Activated naive CD4-positive, alpha-beta T cell treated with anti-CD3 and anti-CD28 coated beads, Interleukin-2, amount 10 ng/mL, durations not matched to agents 7 days and 5 days (primary cell): ENCODE results near the gene LDLRAD2.
"Not testable (repeated sequence)": the region's sequence is repeated elsewhere in the genome, so short reads cannot be mapped to it uniquely, and the experiment has no call there.

Experiments used
- CTCF ChIA-PET: fragments of 350-600 bp; sonication (Branson Sonifier 250); formaldehyde crosslinking; loops from one replicate; lab custom pipeline; 2021; ENCODE audit warnings: antibody characterized with exemption; lab: Charles Lee
- DNase-seq: peaks from one replicate; pipeline ENCODE4 v3.0.0-alpha.2; 2020
- H3K27ac Mint-ChIP-seq: one replicate; pipeline ENCODE4 v1.8.0; 2021; ENCODE audit warnings: mild to moderate bottlenecking, moderate library complexity, mixed read lengths
- H3K27me3 Mint-ChIP-seq: one replicate; pipeline ENCODE4 v1.8.0; 2021; ENCODE audit warnings: mild to moderate bottlenecking, mixed read lengths
- H3K36me3 Mint-ChIP-seq: one replicate; pipeline ENCODE4 v1.8.0; 2021; ENCODE audit warnings: mixed read lengths
- H3K4me1 Mint-ChIP-seq: one replicate; pipeline ENCODE4 v1.8.0; 2021; ENCODE audit warnings: mixed read lengths
- H3K4me3 Mint-ChIP-seq: one replicate; pipeline ENCODE4 v1.8.0; 2021; ENCODE audit warnings: mild to moderate bottlenecking, moderate library complexity, mixed read lengths
- H3K9me3 Mint-ChIP-seq: one replicate; pipeline ENCODE4 v1.8.0; 2021; ENCODE audit warnings: mixed read lengths

The LDLRAD2 gene

GRCh38 chr1:21825393-21825792 lies 13.3 kb downstream of the LDLRAD2 start:
- CTCF ChIA-PET, result no interaction called here
- DNase-seq, result no peak
- Mint-ChIP-seq H3K4me3 (no peak overlapping the region), H3K36me3 (no peaks in the 10 kb centered on the region), H3K27ac (no peak overlapping the region), H3K27me3 (peaks cover 12% of the 10 kb centered on the region), H3K4me1 (no peaks in the 10 kb centered on the region), H3K9me3 (no peaks in the 10 kb centered on the region)

DNA sequence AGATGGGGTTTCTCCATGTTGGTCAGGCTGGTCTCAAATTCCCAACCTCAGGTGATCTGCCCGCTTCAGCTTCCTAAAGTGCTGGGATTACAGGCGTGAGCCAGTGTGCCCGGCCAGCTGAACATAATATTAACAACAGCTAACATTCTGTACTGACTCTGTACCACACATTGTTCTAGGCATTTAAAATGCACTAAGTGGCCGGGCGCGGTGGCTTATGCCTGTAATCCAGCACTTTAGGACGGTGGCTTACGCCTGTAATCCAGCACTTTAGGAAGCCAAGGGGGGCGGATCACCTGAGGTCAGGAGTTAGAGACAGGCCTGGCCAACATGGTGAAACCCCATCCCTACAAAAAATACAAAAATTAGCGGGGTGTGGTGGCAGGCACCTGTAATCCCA lies 14.6 kb downstream of the LDLRAD2 start:
- H3K4me1 Mint-ChIP-seq, DNase-seq, H3K36me3 Mint-ChIP-seq, H3K27ac Mint-ChIP-seq, CTCF ChIA-PET, H3K9me3 Mint-ChIP-seq, H3K27me3 Mint-ChIP-seq, H3K4me3 Mint-ChIP-seq: not testable (repeated sequence)

GRCh38 chr1:21827141-21827679 lies 15.1 kb downstream of the LDLRAD2 start:
- H3K36me3 Mint-ChIP-seq, result no peaks in the 10 kb centered on the region
- no peak overlapping the region for H3K27ac Mint-ChIP-seq
- CTCF ChIA-PET, result no interaction called here
- no peak for DNase-seq
- H3K4me3 Mint-ChIP-seq, result no peak overlapping the region
- no peaks in the 10 kb centered on the region for H3K9me3 Mint-ChIP-seq
- H3K27me3 Mint-ChIP-seq, result peaks cover 5% of the 10 kb centered on the region
- no peaks in the 10 kb centered on the region for H3K4me1 Mint-ChIP-seq

DNA sequence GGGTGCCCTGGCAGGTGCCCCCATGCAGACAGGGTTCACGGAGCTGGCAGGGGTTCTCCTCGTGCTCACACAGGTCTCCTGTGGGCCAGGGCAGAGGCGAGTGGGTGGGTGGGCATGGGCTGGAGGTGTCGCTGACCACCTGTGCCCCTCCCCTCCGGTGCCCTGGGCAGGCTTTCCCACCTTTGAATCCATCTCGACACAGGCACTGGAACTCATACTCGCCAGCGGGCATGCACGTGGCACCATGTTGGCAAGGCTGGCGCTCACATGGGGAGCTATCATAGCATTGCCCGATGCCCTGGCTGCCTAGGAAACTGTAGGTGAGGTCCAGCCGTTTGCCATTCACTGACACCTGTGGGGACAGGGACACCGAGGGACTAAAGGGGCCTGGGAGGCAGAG lies 16.0 kb downstream of the LDLRAD2 start:
- H3K9me3 Mint-ChIP-seq, result no peaks in the 10 kb centered on the region
- no peak overlapping the region for H3K27ac Mint-ChIP-seq
- no peaks in the 10 kb centered on the region for H3K4me1 Mint-ChIP-seq
- H3K27me3 Mint-ChIP-seq, result peaks cover 5% of the 10 kb centered on the region
- H3K4me3 Mint-ChIP-seq, result no peak overlapping the region
- H3K36me3 Mint-ChIP-seq, result no peaks in the 10 kb centered on the region
- DNase-seq, result no peak
- CTCF ChIA-PET, result no interaction called here

DNA sequence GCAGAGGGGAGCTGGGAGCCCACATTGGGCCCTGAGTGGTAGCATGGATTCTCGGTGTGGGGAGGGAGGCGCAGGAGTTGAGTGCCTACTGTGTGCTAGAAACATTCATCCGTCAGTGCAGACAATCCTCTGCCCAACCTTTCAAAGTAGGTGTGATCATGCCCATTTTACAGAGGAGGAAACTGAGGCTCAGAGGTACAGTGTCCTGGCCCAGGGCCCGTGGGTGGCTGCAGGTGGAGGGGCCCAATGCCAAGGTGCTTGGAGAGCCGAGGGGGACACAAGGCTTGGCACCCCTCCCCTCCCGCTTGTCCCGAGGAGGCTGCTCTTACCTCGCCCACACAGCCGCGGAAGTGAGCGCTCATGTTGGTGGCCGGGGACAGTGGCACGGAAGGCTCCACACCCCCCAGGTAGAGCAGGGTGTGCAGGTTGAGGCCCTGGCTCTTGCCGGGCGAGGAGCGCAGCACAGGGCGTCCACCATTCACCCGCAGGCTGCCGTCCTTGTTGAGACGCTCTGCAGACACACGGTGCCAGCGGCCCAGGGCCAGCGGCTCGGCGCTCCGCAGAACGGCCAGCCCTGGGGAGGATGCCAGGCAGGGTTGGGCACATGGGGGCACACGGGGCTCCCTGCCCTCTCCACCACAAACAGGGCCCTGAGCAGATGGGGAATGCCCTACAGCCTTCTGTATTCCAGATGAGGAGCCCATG lies 16.6 kb downstream of the LDLRAD2 start:
- CTCF ChIA-PET, result no interaction called here

DNA sequence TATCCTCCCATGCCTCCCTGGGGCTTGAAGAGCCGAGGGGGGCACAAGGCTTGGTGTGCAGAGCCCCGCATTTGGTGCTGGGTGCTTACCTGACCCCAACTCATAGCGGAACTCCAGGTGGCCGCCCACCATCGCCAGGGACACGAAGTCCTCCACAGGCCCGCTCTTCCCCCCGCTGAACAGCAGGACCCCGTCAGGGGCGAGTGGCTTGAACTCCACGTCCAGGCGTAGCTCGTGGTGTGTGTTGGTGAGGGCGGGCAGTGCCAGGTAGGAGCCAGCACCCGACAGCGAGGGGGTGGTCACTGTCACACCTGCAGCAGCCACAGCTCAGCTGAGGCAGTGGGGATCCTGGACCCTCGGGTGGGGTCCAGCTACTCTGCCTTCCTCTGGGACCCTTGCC lies 17.2 kb downstream of the LDLRAD2 start:
- Mint-ChIP-seq H3K9me3 (peaks cover 9% of the 10 kb centered on the region), H3K36me3 (peaks cover 4% of the 10 kb centered on the region), H3K4me1 (no peaks in the 10 kb centered on the region), H3K27ac (no peak overlapping the region), H3K27me3 (no peaks in the 10 kb centered on the region), H3K4me3 (no peak overlapping the region)
- DNase-seq, result no peak
- CTCF ChIA-PET, result no interaction called here

More for the DNA sequence above, 16.6 kb downstream of the LDLRAD2 start:
- H3K4me1 Mint-ChIP-seq, result no peaks in the 10 kb centered on the region
- H3K27ac Mint-ChIP-seq, result no peak overlapping the region
- no peak for DNase-seq
- peaks cover 2% of the 10 kb centered on the region for H3K9me3 Mint-ChIP-seq
- no peaks in the 10 kb centered on the region for H3K36me3 Mint-ChIP-seq
- H3K4me3 Mint-ChIP-seq, result no peak overlapping the region
- peaks cover 2% of the 10 kb centered on the region for H3K27me3 Mint-ChIP-seq

DNA sequence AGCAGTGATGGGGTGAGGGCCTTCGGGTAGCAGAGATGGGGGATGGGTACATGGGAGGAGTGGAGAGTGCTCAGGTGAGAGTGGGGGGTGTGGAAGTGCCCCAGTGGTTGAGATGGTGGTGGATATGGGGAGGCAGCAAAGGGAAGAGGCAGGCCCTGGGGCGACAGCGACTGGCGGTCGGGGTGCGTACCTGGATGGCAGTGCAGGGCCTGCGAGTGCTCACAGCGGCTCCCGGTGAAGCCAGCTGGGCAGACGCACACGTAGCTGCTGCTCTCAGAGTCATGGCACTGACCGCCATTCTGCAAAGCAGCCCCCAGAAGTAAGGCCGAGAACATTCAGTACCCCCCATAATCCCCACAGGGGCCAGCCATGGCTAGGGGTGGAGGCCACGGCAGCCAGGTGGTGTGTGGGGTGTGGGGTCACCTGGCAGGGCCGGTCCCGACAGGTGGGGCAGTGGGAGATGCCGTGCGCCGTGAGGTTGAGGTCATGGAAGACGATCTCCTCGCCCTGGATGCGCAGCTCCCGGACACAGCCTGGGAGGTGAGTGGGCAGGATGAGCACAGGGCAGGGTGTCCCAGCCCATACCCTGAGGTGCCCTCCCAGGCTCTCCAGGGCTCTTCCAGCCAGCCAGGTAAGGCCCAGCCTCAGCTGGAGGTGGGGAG lies 18.9 kb downstream of the LDLRAD2 start:
- H3K27me3 Mint-ChIP-seq, result no peaks in the 10 kb centered on the region
- peaks cover 5% of the 10 kb centered on the region for H3K36me3 Mint-ChIP-seq
- CTCF ChIA-PET, result no interaction called here
- H3K27ac Mint-ChIP-seq, result no peak overlapping the region
- no peak for DNase-seq
- H3K4me1 Mint-ChIP-seq, result no peaks in the 10 kb centered on the region
- peaks cover 16% of the 10 kb centered on the region for H3K9me3 Mint-ChIP-seq
- H3K4me3 Mint-ChIP-seq, result no peak overlapping the region

GRCh38 chr1:21831454-21831970 lies 19.4 kb downstream of the LDLRAD2 start:
- Mint-ChIP-seq H3K4me1 (no peaks in the 10 kb centered on the region), H3K27ac (no peak overlapping the region), H3K36me3 (peaks cover 5% of the 10 kb centered on the region), H3K27me3 (no peaks in the 10 kb centered on the region), H3K4me3 (no peak overlapping the region), H3K9me3 (peaks cover 16% of the 10 kb centered on the region)
- CTCF ChIA-PET, result no interaction called here
- no peak for DNase-seq

- H3K4me1 Mint-ChIP-seq, result no peaks in the 10 kb centered on the region
- H3K36me3 Mint-ChIP-seq, result peaks cover 5% of the 10 kb centered on the region
- no peaks in the 10 kb centered on the region for H3K27me3 Mint-ChIP-seq
- H3K27ac Mint-ChIP-seq, result no peak overlapping the region
- H3K9me3 Mint-ChIP-seq, result peaks cover 16% of the 10 kb centered on the region
- DNase-seq, result no peak
- CTCF ChIA-PET, result no interaction called here
- no peak overlapping the region for H3K4me3 Mint-ChIP-seq
These were observed 21.4 kb downstream of the LDLRAD2 start for GRCh38 chr1:21833392-21833976.

GRCh38 chr1:21834094-21834493 lies 22.0 kb downstream of the LDLRAD2 start:
- Mint-ChIP-seq H3K4me3 (no peak overlapping the region), H3K36me3 (peaks cover 5% of the 10 kb centered on the region), H3K27ac (no peak overlapping the region), H3K4me1 (no peaks in the 10 kb centered on the region), H3K9me3 (peaks cover 16% of the 10 kb centered on the region), H3K27me3 (no peaks in the 10 kb centered on the region)
- no peak for DNase-seq
- CTCF ChIA-PET, result no interaction called here

DNA sequence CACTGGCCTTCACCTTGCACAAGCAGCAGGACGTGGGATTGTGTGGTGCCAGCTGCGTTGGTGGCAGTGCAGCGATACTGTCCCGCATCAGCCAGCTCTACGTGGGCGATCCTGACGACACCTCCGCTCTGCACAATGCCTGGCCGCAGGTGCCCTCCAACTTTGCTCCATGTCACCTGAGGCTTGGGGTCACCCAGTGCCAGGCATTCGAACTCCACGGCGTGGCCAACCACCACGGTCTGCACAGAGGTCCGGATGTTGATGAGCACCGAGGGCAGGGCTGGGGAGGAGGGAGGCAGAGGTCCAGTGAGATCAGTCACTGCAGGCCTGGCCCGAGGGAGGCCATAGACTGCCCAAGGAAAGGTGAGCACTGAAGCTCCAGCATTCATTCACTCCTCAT lies 22.6 kb downstream of the LDLRAD2 start:
- no peak for DNase-seq
- CTCF ChIA-PET, result no interaction called here
- Mint-ChIP-seq H3K4me3 (no peak overlapping the region), H3K27ac (no peak overlapping the region), H3K27me3 (no peaks in the 10 kb centered on the region), H3K9me3 (peaks cover 16% of the 10 kb centered on the region), H3K36me3 (peaks cover 5% of the 10 kb centered on the region), H3K4me1 (no peaks in the 10 kb centered on the region)

DNA sequence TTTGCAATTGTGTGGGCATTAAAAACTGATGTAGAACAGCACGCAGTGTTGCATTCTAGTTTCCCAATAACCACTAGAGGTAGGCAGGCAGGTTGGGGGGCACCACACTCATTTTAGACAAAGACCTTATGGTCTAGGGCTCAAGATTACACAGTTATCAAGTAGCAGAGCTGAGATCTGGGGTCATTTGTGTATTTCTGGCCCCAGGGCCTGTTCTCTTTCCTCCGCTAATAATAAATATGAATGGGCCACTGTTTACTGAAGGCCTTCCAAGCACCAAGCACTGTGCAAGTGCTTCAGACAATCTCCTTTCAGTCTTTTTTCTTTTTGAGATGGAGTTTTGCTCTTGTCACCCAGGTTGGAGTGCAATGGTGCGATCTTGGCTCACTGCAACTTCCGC lies 23.9 kb downstream of the LDLRAD2 start:
- no peak overlapping the region for H3K4me3 Mint-ChIP-seq
- peaks cover 5% of the 10 kb centered on the region for H3K36me3 Mint-ChIP-seq

GRCh38 chr1:21836729-21837128 lies 24.7 kb downstream of the LDLRAD2 start:
- no peak for DNase-seq
- peaks cover 5% of the 10 kb centered on the region for H3K36me3 Mint-ChIP-seq
- no peak overlapping the region for H3K4me3 Mint-ChIP-seq
- CTCF ChIA-PET, result no interaction called here
- no peaks in the 10 kb centered on the region for H3K27me3 Mint-ChIP-seq
- no peak overlapping the region for H3K27ac Mint-ChIP-seq
- peaks cover 16% of the 10 kb centered on the region for H3K9me3 Mint-ChIP-seq
- H3K4me1 Mint-ChIP-seq, result no peaks in the 10 kb centered on the region

More for the DNA sequence above, 23.9 kb downstream of the LDLRAD2 start:
- no peak for DNase-seq
- Mint-ChIP-seq H3K27ac (no peak overlapping the region), H3K9me3 (peaks cover 16% of the 10 kb centered on the region), H3K27me3 (no peaks in the 10 kb centered on the region), H3K4me1 (no peaks in the 10 kb centered on the region)
- CTCF ChIA-PET, result no interaction called here

DNA sequence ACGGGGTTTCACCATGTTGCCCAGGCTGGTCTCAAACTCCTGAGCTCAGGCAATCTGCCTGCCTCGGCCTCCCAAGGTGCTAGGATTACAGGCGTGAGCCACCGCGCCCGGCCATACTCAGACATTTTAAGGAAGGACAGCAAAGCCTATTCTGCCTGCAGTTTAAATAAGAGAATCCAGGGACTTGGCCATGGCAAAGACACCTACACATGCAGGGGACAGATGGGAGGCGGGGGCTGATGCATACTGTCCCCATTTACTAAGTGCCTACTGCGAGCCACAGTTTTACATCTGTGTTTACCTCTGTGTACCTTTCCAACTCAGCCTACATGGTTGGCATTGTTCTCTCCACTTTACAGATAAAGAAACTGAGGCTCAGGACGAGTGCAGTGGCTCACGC lies 25.4 kb downstream of the LDLRAD2 start:
- Mint-ChIP-seq H3K4me1 (no peaks in the 10 kb centered on the region), H3K36me3 (peaks cover 5% of the 10 kb centered on the region), H3K27ac (no peak overlapping the region), H3K27me3 (no peaks in the 10 kb centered on the region), H3K4me3 (no peak overlapping the region), H3K9me3 (peaks cover 16% of the 10 kb centered on the region)
- DNase-seq, result no peak
- CTCF ChIA-PET, result no interaction called here
